Lung (tissue), 12 donors: ENCODE data around the gene CARD11. TPM values are rescaled to one million over a fixed set of nuclear protein-coding genes. Genes with fewer than 3 reads are reported as not detected.

Experiments
- ATAC-seq: fragments of 200-7000 bp; cut with Tn5 transposase; one replicate; pipeline ENCODE4 v1.9.1; 2020; ENCODE audit warnings: moderate number of reproducible peaks; ENCODE audit not compliant: insufficient read depth, low FRiP score
- DNase-seq, 3 donors: peaks; one replicate each; pipeline ENCODE4 v3.0.0-alpha.2; 2013 to 2017
- H3K27ac ChIP-seq, 2 donors: one replicate each; pipeline ENCODE4 v1.5.1; 2013; ENCODE audit warnings: mild to moderate bottlenecking in 2 of 2, moderate library complexity in 2 of 2, control low read depth in 1 of 2, inconsistent platforms in 1 of 2, low read depth in 1 of 2, low read length in 1 of 2
- H3K27me3 ChIP-seq, 3 donors: one replicate each; pipeline ENCODE4 v1.5.1; 2013; ENCODE audit warnings: low read length in 2 of 3; ENCODE audit not compliant: control insufficient read depth in 3 of 3, insufficient read depth in 3 of 3
- H3K36me3 ChIP-seq, 4 donors: one replicate each; pipeline ENCODE4 v1.5.1; 2013; ENCODE audit warnings: low read length in 4 of 4, mild to moderate bottlenecking in 1 of 4, moderate library complexity in 1 of 4; ENCODE audit not compliant: control insufficient read depth in 4 of 4, insufficient read depth in 4 of 4
- H3K4me1 ChIP-seq, 5 donors: one replicate each; pipeline ENCODE4 v1.5.1; 2013; ENCODE audit warnings: low read length in 5 of 5, mild to moderate bottlenecking in 2 of 5, moderate library complexity in 1 of 5; ENCODE audit not compliant: control insufficient read depth in 5 of 5, insufficient read depth in 5 of 5
- H3K4me3 ChIP-seq: one replicate; pipeline ENCODE4 v1.5.1; 2013; ENCODE audit warnings: mild to moderate bottlenecking, control low read depth, moderate library complexity
- H3K9ac ChIP-seq, 2 donors: one replicate each; pipeline ENCODE4 v1.5.1; 2013; ENCODE audit warnings: low read length in 2 of 2, control low read depth in 1 of 2; ENCODE audit not compliant: insufficient read depth in 1 of 2
- H3K9me3 ChIP-seq, 4 donors: one replicate each; pipeline ENCODE4 v1.5.1; 2013; ENCODE audit warnings: low read length in 3 of 4, mild to moderate bottlenecking in 1 of 4, moderate library complexity in 1 of 4; ENCODE audit not compliant: control insufficient read depth in 4 of 4, insufficient read depth in 3 of 4
- WGBS, 2 donors: extraction: QIAGEN DNeasy Blood & Tissue Kit; methylation state at CpG; one replicate each; pipeline ENCODE4 v1.1.7; 2013; 5-methylcytosine and 5-hydroxymethylcytosine counted together
- polyA plus RNA-seq, 2 donors: library from polyadenylated mRNA; stranded (reverse); fragments of 200-250 nt; gene quantifications; one replicate each; pipeline ENCODE4 v1.2.1, GENCODE V29; 2013
- total RNA-seq, 2 donors: library from RNA; depleted of rRNA in 1 of 2; stranded (reverse); fragments of >200 nt in 1 of 2; gene quantifications; one replicate each; pipeline ENCODE4 v1.2.1, GENCODE V29; 2014 to 2021
- TF ChIP-seq, protein P1 (sequence below): IDR thresholded peaks from 2 replicates; pipeline ENCODE4 v1.5.1; 2012; ENCODE audit warnings: mild to moderate bottlenecking; ENCODE audit errors: control extremely low read depth, extremely low read depth
- donor health status: control.
- donor health status: control.
- donor health status: Bipolar disorder and iron deficiency.
- donor health status: healthy.
- donor health status: DM: yes; HTN: yes; CAD: no.

CARD11 gene
- total and polyA plus RNA-seq, 4 donors = 1.5 to 4.3 (median 3.7) TPM

DNA sequence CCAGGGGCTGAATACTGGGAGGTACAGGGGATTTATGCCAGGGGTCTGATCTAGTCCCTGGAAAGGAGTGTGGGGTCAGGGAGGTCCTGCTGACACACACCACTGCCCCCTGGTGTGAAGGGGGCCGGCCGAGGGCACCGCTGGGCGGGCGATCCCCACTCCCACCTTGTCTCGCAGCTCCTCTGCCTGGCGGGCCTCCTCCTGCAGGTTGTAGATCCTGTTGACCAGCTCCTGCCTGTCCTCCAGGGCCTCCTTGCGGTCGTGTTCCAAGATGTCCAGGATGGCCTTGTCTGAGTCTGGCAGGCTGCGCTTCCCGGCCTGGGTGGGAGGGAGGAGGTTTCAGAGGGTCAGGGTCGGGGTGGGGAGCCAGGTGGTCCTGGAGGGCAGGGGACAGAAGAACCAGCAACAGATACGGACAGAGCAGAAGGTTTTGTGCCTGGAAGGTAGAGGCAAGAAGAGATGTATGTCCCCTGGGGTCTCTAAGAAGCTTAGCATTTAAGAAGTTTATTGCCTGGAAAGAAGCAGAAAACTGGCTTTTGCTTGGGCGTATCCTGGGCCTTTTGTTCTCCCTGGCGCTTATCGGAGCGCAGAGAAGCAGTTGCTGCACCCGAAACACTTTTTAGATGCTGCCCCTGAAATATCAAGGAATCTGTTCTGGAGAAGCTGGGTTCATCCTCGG lies 105.0 kb downstream of the CARD11 start:
- Histone ChIP-seq H3K9ac (no peak overlapping the region), H3K9me3 (peaks cover 0 to 4% (median 0%) of the 10 kb centered on the region in 4 donors), H3K27ac (no peak overlapping the region), H3K4me3 (no peak overlapping the region), H3K36me3 (no peaks in the 10 kb centered on the region), H3K27me3 (peaks cover 0 to 10% (median 0%) of the 10 kb centered on the region in 3 donors), H3K4me1 (no peaks in the 10 kb centered on the region)
- TF ChIP-seq, protein P1, sequence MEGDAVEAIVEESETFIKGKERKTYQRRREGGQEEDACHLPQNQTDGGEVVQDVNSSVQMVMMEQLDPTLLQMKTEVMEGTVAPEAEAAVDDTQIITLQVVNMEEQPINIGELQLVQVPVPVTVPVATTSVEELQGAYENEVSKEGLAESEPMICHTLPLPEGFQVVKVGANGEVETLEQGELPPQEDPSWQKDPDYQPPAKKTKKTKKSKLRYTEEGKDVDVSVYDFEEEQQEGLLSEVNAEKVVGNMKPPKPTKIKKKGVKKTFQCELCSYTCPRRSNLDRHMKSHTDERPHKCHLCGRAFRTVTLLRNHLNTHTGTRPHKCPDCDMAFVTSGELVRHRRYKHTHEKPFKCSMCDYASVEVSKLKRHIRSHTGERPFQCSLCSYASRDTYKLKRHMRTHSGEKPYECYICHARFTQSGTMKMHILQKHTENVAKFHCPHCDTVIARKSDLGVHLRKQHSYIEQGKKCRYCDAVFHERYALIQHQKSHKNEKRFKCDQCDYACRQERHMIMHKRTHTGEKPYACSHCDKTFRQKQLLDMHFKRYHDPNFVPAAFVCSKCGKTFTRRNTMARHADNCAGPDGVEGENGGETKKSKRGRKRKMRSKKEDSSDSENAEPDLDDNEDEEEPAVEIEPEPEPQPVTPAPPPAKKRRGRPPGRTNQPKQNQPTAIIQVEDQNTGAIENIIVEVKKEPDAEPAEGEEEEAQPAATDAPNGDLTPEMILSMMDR = no peak
- no peak for DNase-seq
- 79 to 90% methylated on average over 19 of the region's 19 CpGs for WGBS, 2 donors
- no peak for ATAC-seq

DNA sequence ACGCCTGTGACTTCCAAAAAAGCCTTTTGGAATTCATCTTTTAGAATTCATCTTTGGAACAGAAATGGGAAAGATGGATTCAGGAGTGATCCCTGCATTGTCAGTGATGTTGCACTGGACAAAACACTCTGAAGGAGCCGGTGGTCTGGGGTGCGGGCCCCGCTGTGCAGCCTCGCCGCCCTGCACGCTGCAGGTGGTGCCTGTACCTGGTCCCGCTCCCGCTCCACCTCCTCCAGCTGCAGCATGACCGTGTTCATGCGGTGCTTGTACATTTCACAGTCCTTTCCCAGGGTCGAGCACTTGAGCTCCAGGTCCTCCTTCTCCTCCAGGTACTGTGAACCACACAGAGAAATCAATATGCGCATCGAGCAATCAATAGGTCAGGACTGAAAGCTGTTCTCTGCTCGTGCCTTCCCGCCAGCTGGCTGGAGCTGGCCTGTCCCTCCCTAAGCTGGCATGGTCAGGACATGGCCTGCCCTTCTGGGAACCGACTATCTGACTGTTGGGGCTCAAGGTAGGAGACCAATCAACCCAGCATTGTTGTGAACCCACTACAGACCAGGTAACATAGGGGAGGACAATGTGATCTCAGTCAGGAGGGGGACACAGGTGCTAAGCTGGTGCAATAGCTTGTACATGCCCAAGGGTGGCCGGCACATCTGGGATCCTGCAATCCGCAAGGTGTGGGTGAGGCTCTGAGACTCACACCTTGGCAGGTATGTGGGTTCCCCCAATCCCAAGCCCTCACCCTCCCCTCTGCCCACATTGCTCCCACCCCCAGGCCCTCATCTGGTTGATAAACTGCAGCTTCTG lies 105.8 kb downstream of the CARD11 start:
- H3K4me1 ChIP-seq = no peaks in the 10 kb centered on the region
- ATAC-seq = no peak
- H3K36me3 ChIP-seq = no peaks in the 10 kb centered on the region
- DNase-seq = no peak
- no peak overlapping the region for H3K4me3 ChIP-seq
- WGBS, 2 donors = 90 to 94% methylated on average over 19 of the region's 19 CpGs
- H3K9ac ChIP-seq = no peak overlapping the region
- TF ChIP-seq, protein P1 = no peak
- H3K27me3 ChIP-seq = peaks cover 0 to 10% (median 0%) of the 10 kb centered on the region in 3 donors
- H3K27ac ChIP-seq = no peak overlapping the region
- peaks cover 0 to 4% (median 0%) of the 10 kb centered on the region in 4 donors for H3K9me3 ChIP-seq

DNA sequence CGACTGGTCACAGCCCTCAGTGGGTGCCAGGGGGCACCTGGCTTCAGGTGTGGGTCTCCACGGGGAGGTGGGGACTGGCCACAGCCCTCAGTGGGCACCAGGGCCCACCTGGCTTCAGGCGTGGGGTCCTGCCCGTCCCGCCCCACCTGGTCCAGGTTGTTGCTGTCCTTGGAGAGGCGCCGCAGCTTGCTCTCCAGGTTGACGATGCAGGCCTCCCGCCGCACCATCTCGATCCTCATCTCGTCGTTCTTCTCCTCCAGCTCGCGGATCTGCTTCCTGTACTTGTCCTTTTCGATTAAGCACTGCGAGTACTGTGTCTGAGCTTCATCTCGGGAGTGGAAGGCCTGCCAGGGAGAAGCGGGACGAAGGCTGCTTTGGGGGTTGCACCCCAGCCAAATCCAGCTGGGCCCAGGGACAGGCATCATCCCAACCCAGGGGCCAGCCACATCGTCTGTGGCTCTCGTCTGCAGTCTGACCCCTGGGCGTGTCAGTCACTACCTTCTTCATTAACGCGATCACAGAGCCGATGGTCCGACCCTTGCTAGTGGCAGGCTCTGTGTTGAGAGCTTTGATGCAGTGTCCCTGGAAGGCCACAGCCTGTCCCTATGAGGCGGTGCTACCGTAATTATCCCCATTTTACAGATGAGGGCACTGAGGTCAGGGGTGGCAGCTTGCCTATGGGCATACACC lies 106.6 kb downstream of the CARD11 start:
- DNase-seq (no peak), ATAC-seq (no peak)
- WGBS, 2 donors = 89 to 95% methylated on average over 29 of the region's 29 CpGs
- Histone ChIP-seq H3K27me3 (peaks cover 0 to 10% (median 0%) of the 10 kb centered on the region in 3 donors), H3K4me1 (no peaks in the 10 kb centered on the region), H3K9me3 (peaks cover 0 to 4% (median 0%) of the 10 kb centered on the region in 4 donors), H3K36me3 (no peaks in the 10 kb centered on the region), H3K9ac (no peak overlapping the region), H3K4me3 (no peak overlapping the region), H3K27ac (no peak overlapping the region)
- TF ChIP-seq, protein P1 = no peak
